ENCODE measurements around the gene PSMB10.

The PSMB10 gene

GRCh38 chr16:67892899-67893742 is 43.5 kb downstream of the PSMB10 start, which contains the start of gene PSKH1:
PSKH1 (plus strand) TSS chr16:67893254; CDS start chr16:67908750, 15,496 bp downstream.
- DNase-seq (ENCODE audit: low spot score): peak; percentile 100
- in situ Hi-C loops (cut with MboI; ENCODE audit: low pct_unique_long_range_greater_than_20kb, low sequenced_read_pairs, unreplicated experiment): no loop called here
- TF ChIP-seq CTCF (IDR thresholded peaks at IDR 0.05; ENCODE audit: extremely low read depth, insufficient read depth, missing control alignments): no peak

- in situ Hi-C loops (cut with MboI; ENCODE audit: low pct_unique_long_range_greater_than_20kb, low sequenced_read_pairs, unreplicated experiment): no loop called here
- TF ChIP-seq CTCF (IDR thresholded peaks at IDR 0.05; ENCODE audit: extremely low read depth, insufficient read depth, missing control alignments): no peak
- DNase-seq (ENCODE audit: low spot score): no peak
Observed at GRCh38 chr16:67892375-67892774, 44.3 kb downstream of the PSMB10 start.

GRCh38 chr16:67888331-67888730 is 48.3 kb downstream of the PSMB10 start:
- no peak for TF ChIP-seq CTCF (IDR thresholded peaks at IDR 0.05; ENCODE audit: extremely low read depth, insufficient read depth, missing control alignments)
- in situ Hi-C loops (cut with MboI; ENCODE audit: low pct_unique_long_range_greater_than_20kb, low sequenced_read_pairs, unreplicated experiment): no loop called here
- DNase-seq (ENCODE audit: low spot score): no peak

GRCh38 chr16:67886387-67886786 is 50.3 kb downstream of the PSMB10 start:
- in situ Hi-C loops (cut with MboI; ENCODE audit: low pct_unique_long_range_greater_than_20kb, low sequenced_read_pairs, unreplicated experiment): no loop called here
- no peak for DNase-seq (ENCODE audit: low spot score)

GRCh38 chr16:67885976-67886375 is 50.7 kb downstream of the PSMB10 start:
- DNase-seq (ENCODE audit: low spot score): no peak
- in situ Hi-C loops (cut with MboI; ENCODE audit: low pct_unique_long_range_greater_than_20kb, low sequenced_read_pairs, unreplicated experiment): no loop called here
- no peak for TF ChIP-seq CTCF (IDR thresholded peaks at IDR 0.05; ENCODE audit: extremely low read depth, insufficient read depth, missing control alignments)

More at GRCh38 chr16:67886387-67886786, 50.3 kb downstream of the PSMB10 start:
- TF ChIP-seq CTCF (IDR thresholded peaks at IDR 0.05; ENCODE audit: extremely low read depth, insufficient read depth, missing control alignments): no peak

- DNase-seq (ENCODE audit: low spot score): no peak
- in situ Hi-C loops (cut with MboI; ENCODE audit: low pct_unique_long_range_greater_than_20kb, low sequenced_read_pairs, unreplicated experiment): no loop called here
- no peak for TF ChIP-seq CTCF (IDR thresholded peaks at IDR 0.05; ENCODE audit: extremely low read depth, insufficient read depth, missing control alignments)
Observed at GRCh38 chr16:67885545-67885944, 51.1 kb downstream of the PSMB10 start.

Data from GM13977 (cell line).